GM10266 (cell line): ENCODE results near the gene SDC4.

ENCODE experiments used
- DNase-seq: peaks from one replicate; pipeline ENCODE4 v3.0.0; 2012; ENCODE audit errors: extremely low spot score
- CTCF ChIP-seq: IDR thresholded peaks from 2 replicates; pipeline ENCODE4 v1.5.1; 2012; ENCODE audit warnings: mild to moderate bottlenecking, low read depth; ENCODE audit not compliant: control insufficient read depth, insufficient read depth; ENCODE audit errors: missing control alignments

Gene SDC4

DNA sequence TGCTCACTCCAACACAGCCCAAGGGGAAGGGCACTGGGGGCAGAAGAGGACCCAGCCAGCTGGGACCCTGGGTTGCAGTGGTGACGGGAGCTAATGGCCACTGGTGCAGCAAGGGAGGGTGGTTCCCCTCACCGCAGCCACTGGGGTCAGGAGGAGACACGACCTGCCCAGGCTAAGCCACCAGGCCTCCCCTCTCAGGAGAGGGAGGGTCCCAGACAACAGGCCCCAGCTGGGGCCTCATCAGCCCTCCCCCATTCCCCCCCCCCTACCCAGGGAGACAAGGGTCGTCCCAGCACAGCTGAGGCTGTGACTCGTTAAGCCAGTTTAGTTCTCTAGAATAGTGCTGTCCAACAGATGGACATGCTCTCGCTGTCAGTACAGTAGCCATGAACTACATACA, 22.9 kb downstream of the SDC4 start:
- TF ChIP-seq CTCF, result no peak
- DNase-seq, result no peak

DNA sequence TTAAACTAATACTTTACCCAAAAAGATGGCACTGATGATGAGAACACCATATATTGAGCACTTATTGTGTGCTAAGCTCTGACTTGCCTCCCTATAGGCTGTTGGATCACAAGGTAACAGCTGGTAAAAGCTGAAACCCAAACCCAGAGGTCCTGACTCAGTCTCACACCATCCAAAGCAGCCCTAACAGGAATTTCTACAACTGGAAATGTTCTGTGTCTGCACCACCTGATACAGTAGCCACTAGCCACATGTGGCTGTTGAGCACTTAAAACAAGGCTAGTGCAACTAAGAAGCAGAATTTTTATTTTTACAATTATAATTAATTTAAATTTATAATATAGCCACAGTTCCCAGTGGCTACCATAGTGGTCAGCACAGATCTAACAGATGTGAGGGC, 24.5 kb downstream of the SDC4 start:
- TF ChIP-seq CTCF, result no peak
- DNase-seq, result no peak

DNA sequence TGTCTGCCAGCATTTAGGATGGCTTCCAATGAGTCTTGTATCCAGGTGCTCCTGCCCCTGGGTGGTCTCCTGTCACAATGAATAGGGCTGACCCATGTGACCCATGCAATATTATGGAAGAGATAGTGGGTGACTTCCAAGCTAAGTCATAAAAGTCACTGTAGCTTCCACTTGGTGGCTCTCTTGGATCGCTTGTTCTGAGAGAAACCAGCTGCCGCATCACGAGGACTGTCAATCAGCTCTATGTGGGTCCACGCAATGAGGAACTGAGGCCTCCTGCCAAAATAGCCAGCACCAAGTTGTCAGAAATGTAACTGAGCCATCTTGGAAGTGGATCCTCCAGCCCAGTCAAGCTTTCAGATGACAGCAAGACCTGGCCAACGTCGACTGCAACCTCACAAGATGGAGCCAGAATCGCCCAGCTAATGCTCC, 25.3 kb downstream of the SDC4 start:
- no peak for DNase-seq
- TF ChIP-seq CTCF, result peak; percentile 28

GRCh38 chr20:45320948-45321595, 27.2 kb downstream of the SDC4 start:
- no peak for TF ChIP-seq CTCF
- no peak for DNase-seq

DNA sequence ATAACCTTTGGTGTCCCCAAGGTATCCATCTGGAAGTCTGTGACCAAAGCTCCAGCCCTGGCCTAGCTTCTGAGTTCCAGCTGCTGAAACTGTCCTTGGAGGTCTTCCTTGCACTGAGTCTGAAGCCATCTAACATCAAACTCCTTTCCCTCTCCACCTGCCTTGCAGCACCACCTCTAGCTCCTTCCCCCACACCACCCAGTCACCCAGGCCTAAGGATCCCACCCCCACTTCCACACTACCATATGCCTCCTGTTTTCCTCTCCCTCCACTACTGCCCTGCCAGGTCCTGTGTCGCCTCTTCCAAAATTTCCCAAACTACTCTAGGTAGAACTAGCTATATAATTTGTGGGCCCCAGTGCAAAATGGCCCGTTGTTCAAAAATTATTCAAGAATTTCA, 29.3 kb downstream of the SDC4 start:
- no peak for DNase-seq
- TF ChIP-seq CTCF, result no peak

- no peak for TF ChIP-seq CTCF
- DNase-seq, result no peak
Measured at GRCh38 chr20:45318386-45318939, 29.8 kb downstream of the SDC4 start.

DNA sequence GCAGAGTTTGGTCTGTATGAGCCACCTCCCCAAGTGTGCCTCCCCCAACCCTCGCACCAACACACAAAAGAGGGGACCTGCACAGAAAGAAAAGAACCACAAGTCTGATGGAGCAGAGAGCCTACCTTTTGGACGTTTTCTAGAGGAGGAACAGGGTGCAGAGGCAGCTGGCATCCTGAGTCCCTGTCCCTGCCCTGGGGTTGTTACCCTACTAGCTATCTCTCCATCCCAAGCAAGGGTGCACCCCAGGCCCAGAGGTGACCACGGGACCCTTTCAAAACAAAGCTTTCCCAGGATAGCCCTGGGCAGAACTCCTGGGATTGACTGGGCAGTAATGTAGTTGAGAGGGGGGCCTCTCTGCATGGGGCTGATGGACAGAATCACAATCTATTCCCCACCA, 30.4 kb downstream of the SDC4 start:
- DNase-seq, result no peak
- TF ChIP-seq CTCF, result no peak
